HEK293 (cell line): ENCODE data around the gene POLR2H.

ENCODE experiments used
- BCL11B ChIP-seq: fragments of 450-650 bp; formaldehyde crosslinking; IDR thresholded peaks from 2 replicates; pipeline ENCODE4 v1.5.1; 2016; ENCODE audit warnings: low read depth, missing biosample characterization, missing genetic modification characterization
- EGR2 ChIP-seq: fragments of 450-650 bp; formaldehyde crosslinking; IDR thresholded peaks from 2 replicates; pipeline ENCODE4 v1.5.1; 2016; ENCODE audit warnings: low read depth, missing biosample characterization, missing genetic modification characterization
- GLIS2 ChIP-seq: fragments of 450-650 bp; formaldehyde crosslinking; IDR thresholded peaks from 2 replicates; pipeline ENCODE4 v1.5.1; 2016; ENCODE audit warnings: missing biosample characterization, missing genetic modification characterization
- HOXC10 ChIP-seq: sonication (generic); formaldehyde crosslinking; IDR thresholded peaks from 2 replicates; pipeline ENCODE4 v1.8.1; 2023; ENCODE audit warnings: mild to moderate bottlenecking, missing genetic modification reagents
- INSM2 ChIP-seq: fragments of 450-650 bp; formaldehyde crosslinking; IDR thresholded peaks from 2 replicates; pipeline ENCODE4 v1.5.1; 2016; ENCODE audit warnings: missing biosample characterization, missing genetic modification characterization
- KLF1 ChIP-seq: fragments of 450-650 bp; formaldehyde crosslinking; IDR thresholded peaks from 2 replicates; pipeline ENCODE4 v1.5.1; 2016; ENCODE audit warnings: missing biosample characterization, missing genetic modification characterization
- KLF17 ChIP-seq: fragments of 450-650 bp; formaldehyde crosslinking; IDR thresholded peaks from 2 replicates; pipeline ENCODE4 v1.5.1; 2016; ENCODE audit warnings: missing biosample characterization, missing genetic modification characterization
- KLF9 ChIP-seq: fragments of 450-650 bp; formaldehyde crosslinking; IDR thresholded peaks from 2 replicates; pipeline ENCODE4 v1.5.1; 2016; ENCODE audit warnings: missing biosample characterization, missing genetic modification characterization, low read depth
- PRDM10 ChIP-seq: fragments of 450-650 bp; formaldehyde crosslinking; IDR thresholded peaks from 2 replicates; pipeline ENCODE4 v1.5.1; 2016; ENCODE audit warnings: missing biosample characterization, missing genetic modification characterization
- TCF7L2 ChIP-seq: IDR thresholded peaks from 2 replicates; pipeline ENCODE4 v1.6.1; 2011; ENCODE audit warnings: low read depth, mild to moderate bottlenecking, inconsistent platforms, low read length, moderate library complexity, borderline replicate concordance
- WT1 ChIP-seq: fragments of 450-650 bp; formaldehyde crosslinking; IDR thresholded peaks from 2 replicates; pipeline ENCODE4 v1.5.1; 2016; ENCODE audit warnings: missing biosample characterization, missing genetic modification characterization
- ZBTB26 ChIP-seq: fragments of 450-650 bp; formaldehyde crosslinking; optimal IDR thresholded peaks from 2 replicates; pipeline ENCODE3; 2016; ENCODE audit warnings: missing biosample characterization, mild to moderate bottlenecking, missing genetic modification characterization
- ZEB2 ChIP-seq: fragments of 450-650 bp; formaldehyde crosslinking; IDR thresholded peaks from 2 replicates; pipeline ENCODE4 v1.5.1; 2016; ENCODE audit warnings: missing biosample characterization, missing genetic modification characterization
- ZFP3 ChIP-seq: fragments of 450-650 bp; formaldehyde crosslinking; IDR thresholded peaks from 2 replicates; pipeline ENCODE4 v1.5.1; 2016; ENCODE audit warnings: low read depth, missing biosample characterization, missing genetic modification characterization
- ZFP41 ChIP-seq: fragments of 450-650 bp; formaldehyde crosslinking; IDR thresholded peaks from 2 replicates; pipeline ENCODE4 v1.5.1; 2016; ENCODE audit warnings: missing biosample characterization, missing genetic modification characterization, borderline replicate concordance
- ZNF174 ChIP-seq: fragments of 450-650 bp; formaldehyde crosslinking; IDR thresholded peaks from 2 replicates; pipeline ENCODE4 v1.5.0; 2017; ENCODE audit warnings: missing biosample characterization, mild to moderate bottlenecking, missing genetic modification characterization
- ZNF280D ChIP-seq: fragments of 450-650 bp; formaldehyde crosslinking; IDR thresholded peaks from 2 replicates; pipeline ENCODE4 v1.5.1; 2016; ENCODE audit warnings: missing biosample characterization, missing genetic modification characterization
- ZNF311 ChIP-seq: fragments of 450-650 bp; formaldehyde crosslinking; IDR thresholded peaks from 2 replicates; pipeline ENCODE4 v1.5.1; 2017; ENCODE audit warnings: missing biosample characterization, missing genetic modification characterization, borderline replicate concordance
- ZNF398 ChIP-seq: fragments of 450-650 bp; formaldehyde crosslinking; IDR thresholded peaks from 2 replicates; pipeline ENCODE4 v1.5.1; 2017; ENCODE audit warnings: missing biosample characterization, missing genetic modification characterization
- ZNF416 ChIP-seq: fragments of 450-650 bp; formaldehyde crosslinking; IDR thresholded peaks from 2 replicates; pipeline ENCODE4 v1.5.1; 2016; ENCODE audit warnings: missing biosample characterization, missing genetic modification characterization
- ZNF610 ChIP-seq: fragments of 450-650 bp; formaldehyde crosslinking; IDR thresholded peaks from 2 replicates; pipeline ENCODE4 v1.5.1; 2016; ENCODE audit warnings: missing biosample characterization, missing genetic modification characterization, borderline replicate concordance
- ZNF629 ChIP-seq: fragments of 450-650 bp; formaldehyde crosslinking; IDR thresholded peaks from 2 replicates; pipeline ENCODE4 v1.5.1; 2017; ENCODE audit warnings: missing biosample characterization, missing genetic modification characterization
- ZNF660 ChIP-seq: fragments of 450-650 bp; IDR thresholded peaks from 2 replicates; pipeline ENCODE4 v1.5.1; 2018; ENCODE audit warnings: missing biosample characterization, mild to moderate bottlenecking, missing genetic modification characterization

POLR2H gene

GRCh38 chr3:184335661-184336546 lies 25.6 kb upstream of the POLR2H start (continued):
- no peak for TF ChIP-seq TCF7L2
- peak; percentile 76; the same call in 1 of the 2 replicates for TF ChIP-seq ZEB2 (tag by site-specific recombination)
- peak; percentile 59 for TF ChIP-seq KLF1 (tag by site-specific recombination)
- TF ChIP-seq EGR2 (tag by site-specific recombination): peak; percentile 77
- TF ChIP-seq ZNF629 (tag by site-specific recombination): peak; percentile 99
- TF ChIP-seq ZNF174 (tag by site-specific recombination): no peak
- TF ChIP-seq ZNF398: peak; percentile 97
- TF ChIP-seq INSM2 (tag by site-specific recombination): no peak
- TF ChIP-seq ZFP3 (tag by site-specific recombination): no peak
- no peak for TF ChIP-seq WT1
- no peak for TF ChIP-seq ZFP41
- TF ChIP-seq KLF17: peak; percentile 77
- no peak for TF ChIP-seq ZNF311 (tag by site-specific recombination)
- TF ChIP-seq ZNF280D (tag by site-specific recombination): no peak
- peak; percentile 79; the same call in 1 of the 2 replicates for TF ChIP-seq ZNF610
- no peak for TF ChIP-seq ZNF416 (tag by site-specific recombination)
- TF ChIP-seq HOXC10 (CRISPR knock-in tag): 0 out of 2 replicates have a peak, but pooled peaks have one; percentile 40
- TF ChIP-seq PRDM10 (tag by site-specific recombination): peak; percentile 44; the same call in 1 of the 2 replicates
- peak; percentile 44; the same call in 1 of the 2 replicates for TF ChIP-seq ZNF660
- TF ChIP-seq BCL11B (tag by site-specific recombination): peak; percentile 79; the same call in 1 of the 2 replicates
- peak; percentile 94 for TF ChIP-seq ZBTB26
- TF ChIP-seq GLIS2 (tag by site-specific recombination): peak; percentile 72; the same call in 1 of the 2 replicates
- peak; percentile 99 for TF ChIP-seq KLF9
